Esophagus squamous epithelium (tissue), 4 donors: ENCODE data around the gene CDH13.

Experiments used
- CTCF ChIP-seq, 6 experiments: fragments of 450-650 bp in 4 of 6; fragments of 200-600 bp in 2 of 6; sonication (generic) in 2 of 6; IDR thresholded peaks; one replicate each; pipeline ENCODE4 v1.5.1; 2016 to 2019; ENCODE audit warnings: antibody characterized with exemption in 6 of 6, mild to moderate bottlenecking in 4 of 6, moderate library complexity in 4 of 6
- POLR2A ChIP-seq, 4 donors: fragments of 450-650 bp; IDR thresholded peaks; one replicate each; pipeline ENCODE4 v1.6.1; 2017; ENCODE audit warnings: antibody characterized with exemption in 4 of 4, mild to moderate bottlenecking in 4 of 4, moderate library complexity in 3 of 4

- TF ChIP-seq POLR2A (IDR thresholded peaks at IDR 0.05): no peak
- no peak for TF ChIP-seq CTCF (IDR thresholded peaks at IDR 0.05)
Observed at GRCh38 chr16:83588070-83588469, 961.3 kb downstream of the CDH13 start.
